H1 (cell line): ENCODE measurements around the gene FNDC11. TPM values are rescaled to one million over a fixed set of nuclear protein-coding genes. Genes with fewer than 3 reads are reported as not detected.

ENCODE experiments used
- CTCF ChIA-PET: fragments of 300-600 bp; sonication (Branson Sonifier 250); formaldehyde crosslinking; loops from one replicate; lab custom pipeline; 2021; ENCODE audit not compliant: partially characterized antibody; lab: Charles Lee
- POLR2A ChIA-PET: fragments of 300-600 bp; sonication (Branson Sonifier 250); formaldehyde crosslinking; loops from one replicate; lab custom pipeline; 2021; ENCODE audit warnings: inconsistent platforms; ENCODE audit not compliant: partially characterized antibody; lab: Charles Lee
- DNase-seq, 2 experiments: peaks; one replicate each; pipeline versions ENCODE4 v3.0.0 to v3.0.0-alpha.2; 2010 to 2022; ENCODE audit warnings: low spot score in 2 of 2, low read depth in 1 of 2, mixed read lengths in 1 of 2
- FAIRE-seq: peaks from 2 replicates; lab custom pipeline; 2011; peaks lifted over from hg19 to GRCh38; lab: Jason Lieb, UNC
- H2AFZ ChIP-seq: 2 replicates; pipeline ENCODE4 v1.8.1; 2012; ENCODE audit warnings: low read length, inconsistent platforms
- H2AK5ac ChIP-seq: 2 replicates; pipeline ENCODE4 v1.6.1; 2013; ENCODE audit warnings: low read depth, low read length
- H2BK120ac ChIP-seq: replicated peaks from 2 replicates; pipeline ENCODE3; 2013; ENCODE audit warnings: low read depth, low read length, inconsistent platforms
- H2BK12ac ChIP-seq: 2 replicates; pipeline ENCODE4 v1.6.1; 2013; ENCODE audit warnings: low read depth, low read length
- H2BK15ac ChIP-seq: 2 replicates; pipeline ENCODE4 v1.6.1; 2013; ENCODE audit warnings: low read length
- H2BK20ac ChIP-seq: 2 replicates; pipeline ENCODE4 v1.6.1; 2013; ENCODE audit warnings: low read length
- H2BK5ac ChIP-seq: 2 replicates; pipeline ENCODE4 v1.6.1; 2013; ENCODE audit warnings: low read depth, low read length
- H3K14ac ChIP-seq: 2 replicates; pipeline ENCODE4 v1.6.1; 2013; ENCODE audit warnings: inconsistent platforms; ENCODE audit not compliant: insufficient read length
- H3K18ac ChIP-seq: 2 replicates; pipeline ENCODE4 v1.6.1; 2013; ENCODE audit warnings: low read length; ENCODE audit errors: extremely low read depth
- H3K23ac ChIP-seq: 2 replicates; pipeline ENCODE4 v1.6.1; 2013; ENCODE audit warnings: inconsistent platforms; ENCODE audit not compliant: insufficient read length
- H3K23me2 ChIP-seq: 2 replicates; pipeline ENCODE4 v1.6.1; 2013; ENCODE audit warnings: low read depth, low read length
- H3K27ac ChIP-seq: 2 replicates; pipeline ENCODE4 v1.6.1; 2011; ENCODE audit warnings: low read depth, low read length, inconsistent platforms
- H3K27me3 ChIP-seq, 4 experiments: replicated peaks in 1 of 4; 1 replicate in 1 of 4; 2 replicates in 3 of 4; pipeline versions ENCODE4 v1.6.1 to v1.8.1; 2011 to 2013; ENCODE audit warnings: low read length in 3 of 4, mild to moderate bottlenecking in 3 of 4, inconsistent platforms in 2 of 4, mixed read lengths in 2 of 4, moderate library complexity in 1 of 4; ENCODE audit not compliant: control insufficient read depth in 3 of 4, insufficient read depth in 3 of 4; ENCODE audit errors: extremely low read depth in 1 of 4
- H3K36me3 ChIP-seq, 4 experiments: 2 replicates each; pipeline versions ENCODE4 v1.6.1 to v1.8.1; 2011 to 2013; ENCODE audit warnings: mild to moderate bottlenecking in 4 of 4, low read length in 3 of 4, moderate library complexity in 2 of 4, control low read depth in 1 of 4, inconsistent platforms in 1 of 4; ENCODE audit not compliant: insufficient read depth in 4 of 4, control insufficient read depth in 2 of 4
- H3K4ac ChIP-seq: replicated peaks from 2 replicates; pipeline ENCODE3; 2013; ENCODE audit warnings: low read length, low read depth, mixed read lengths, inconsistent platforms; ENCODE audit not compliant: insufficient read length
- H3K4me1 ChIP-seq, 4 experiments: replicated peaks in 1 of 4; 1 replicate in 1 of 4; 2 replicates in 3 of 4; pipeline versions ENCODE4 v1.6.1 to v1.8.1; 2011 to 2013; ENCODE audit warnings: low read length in 3 of 4, inconsistent platforms in 2 of 4, mixed read lengths in 1 of 4; ENCODE audit not compliant: insufficient read depth in 4 of 4, control insufficient read depth in 3 of 4
- H3K4me2 ChIP-seq, 2 experiments: 2 replicates each; pipeline versions ENCODE4 v1.6.1 to v1.8.1; 2011 to 2013; ENCODE audit warnings: low read depth in 2 of 2, low read length in 2 of 2, control low read depth in 1 of 2, inconsistent platforms in 1 of 2, mild to moderate bottlenecking in 1 of 2; ENCODE audit not compliant: insufficient read depth in 1 of 2
- H3K4me3 ChIP-seq, 4 experiments: fragments of 200-600, 300-600 bp in 1 of 4; sonication (generic), shearing (Covaris generic), sonication (Bioruptor Twin) in 1 of 4; 2 replicates each; pipeline versions ENCODE4 v1.5.1 to v1.8.1; 2011 to 2016; ENCODE audit warnings: low read length in 4 of 4, low read depth in 3 of 4, control low read depth in 2 of 4, inconsistent platforms in 2 of 4, mild to moderate bottlenecking in 2 of 4, mixed read lengths in 1 of 4, moderate library complexity in 1 of 4; ENCODE audit not compliant: insufficient read depth in 2 of 4; ENCODE audit errors: extremely low read depth in 1 of 4
- H3K56ac ChIP-seq: replicated peaks from 2 replicates; pipeline ENCODE3; 2013; ENCODE audit warnings: low read depth, mild to moderate bottlenecking, mixed read lengths, low read length, inconsistent platforms; ENCODE audit not compliant: insufficient read length
- H3K79me1 ChIP-seq: 2 replicates; pipeline ENCODE4 v1.6.1; 2013; ENCODE audit warnings: low read depth, low read length, control low read depth
- H3K79me2 ChIP-seq, 2 experiments: 2 replicates each; pipeline versions ENCODE4 v1.6.1 to v1.8.1; 2012 to 2013; ENCODE audit warnings: low read length in 2 of 2, mild to moderate bottlenecking in 2 of 2, inconsistent platforms in 1 of 2; ENCODE audit not compliant: insufficient read depth in 2 of 2, control insufficient read depth in 1 of 2
- H3K9ac ChIP-seq, 4 experiments: replicated peaks in 1 of 4; 1 replicate in 1 of 4; 2 replicates in 3 of 4; pipeline versions ENCODE4 v1.6.1 to v1.8.1; 2011 to 2013; ENCODE audit warnings: low read depth in 3 of 4, low read length in 3 of 4, control low read depth in 2 of 4, mild to moderate bottlenecking in 2 of 4, moderate library complexity in 2 of 4, inconsistent platforms in 1 of 4; ENCODE audit errors: extremely low read depth in 1 of 4
- H3K9me3 ChIP-seq, 2 experiments: 2 replicates each; pipeline versions ENCODE4 v1.6.1 to v1.8.1; 2012 to 2013; ENCODE audit warnings: mild to moderate bottlenecking in 2 of 2, moderate library complexity in 2 of 2, control low read depth in 1 of 2, inconsistent platforms in 1 of 2, low read depth in 1 of 2, low read length in 1 of 2, mixed read lengths in 1 of 2; ENCODE audit not compliant: insufficient read depth in 2 of 2
- H4K20me1 ChIP-seq, 2 experiments: replicated peaks in 1 of 2; 2 replicates each; pipeline versions ENCODE3 to v1.8.1; 2011 to 2013; ENCODE audit warnings: inconsistent platforms in 2 of 2, low read length in 2 of 2, mild to moderate bottlenecking in 1 of 2; ENCODE audit not compliant: insufficient read depth in 2 of 2, control insufficient read depth in 1 of 2
- H4K5ac ChIP-seq: 2 replicates; pipeline ENCODE4 v1.6.1; 2013; ENCODE audit warnings: low read length, low read depth, mixed read lengths, inconsistent platforms; ENCODE audit not compliant: insufficient read length
- H4K8ac ChIP-seq: 2 replicates; pipeline ENCODE4 v1.8.0; 2013; ENCODE audit warnings: mild to moderate bottlenecking, moderate library complexity, low read length, inconsistent platforms; ENCODE audit not compliant: insufficient read depth; ENCODE audit errors: extremely low read depth
- H4K91ac ChIP-seq: replicated peaks from 2 replicates; pipeline ENCODE3; 2013; ENCODE audit warnings: low read length, mixed read lengths, inconsistent platforms; ENCODE audit not compliant: insufficient read length
- HDAC6 ChIP-seq: IDR thresholded peaks from one replicate; pipeline ENCODE4 v1.7.1; 2012; ENCODE audit warnings: low read depth, mild to moderate bottlenecking, inconsistent platforms, low read length, moderate library complexity
- KDM1A ChIP-seq: fragments of 200-600, 300-600 bp; sonication (generic); IDR thresholded peaks from 2 replicates; pipeline ENCODE4 v1.7.1; 2016; ENCODE audit warnings: mild to moderate bottlenecking, low read length, borderline replicate concordance
- NANOG ChIP-seq: IDR thresholded peaks from 2 replicates; pipeline ENCODE4 v1.6.1; 2011; ENCODE audit warnings: low read length, low read depth, mild to moderate bottlenecking, inconsistent platforms; ENCODE audit not compliant: insufficient read depth, poor library complexity, severe bottlenecking
- POLR2AphosphoS5 ChIP-seq: IDR thresholded peaks from 2 replicates; pipeline ENCODE4 v1.6.1; 2011; ENCODE audit warnings: low read depth, low read length
- WGBS, 2 experiments: shearing (Covaris generic) in 1 of 2; methylation state at CpG; one replicate each; pipeline versions ENCODE4 v1.1.6 to v1.1.7; 2013 to 2015; ENCODE audit warnings: low lambda C conversion rate in 2 of 2, mixed read lengths in 2 of 2, inconsistent platforms in 1 of 2, low coverage in 1 of 2, missing lambda C conversion rate in 1 of 2; ENCODE audit not compliant: insufficient replicate concordance in 2 of 2, insufficient coverage in 1 of 2, insufficient read length in 1 of 2; ENCODE audit errors: extremely low coverage in 1 of 2, missing lambda C conversion rate in 1 of 2; 5-methylcytosine and 5-hydroxymethylcytosine counted together
- polyA plus RNA-seq, 7 experiments: library from polyadenylated mRNA; depleted of rRNA in 3 of 7; stranded (reverse) in 5 of 7; unstranded in 2 of 7; fragments of >200 nt in 5 of 7; fragments of 200-250 nt in 2 of 7; gene quantifications; 1 replicate in 5 of 7; 2 replicates in 1 of 7; 4 replicates in 1 of 7; pipeline versions ENCODE4 v1.2.1 to v1.2.3, GENCODE V29; 2011 to 2013; ENCODE audit warnings: missing spikeins in 2 of 7, mixed read lengths in 2 of 7
- total RNA-seq: library from RNA; stranded (reverse); fragmentation: NEBNext Ultra II Directional; extraction: Animal tissue kit (Norgen Biotek cat#: 25700); gene quantifications from 2 replicates; pipeline ENCODE4 v1.2.1, GENCODE V29; 2021

Gene FNDC11
- total and polyA plus RNA-seq, 2 of the 8 experiments (the other 6 are each of a cell fraction or from before 2014, with no cell fraction given): 2.6 to 8.8 TPM

- H3K9me3 ChIP-seq: no peaks in the 10 kb centered on the region
- no peak for FAIRE-seq
Measured at GRCh38 chr20:63543131-63543530, 10.8 kb upstream of the FNDC11 start.

More at GRCh38 chr20:63543131-63543530, 10.8 kb upstream of the FNDC11 start:
- H3K27me3 ChIP-seq: no peaks in the 10 kb centered on the region
- no peaks in the 10 kb centered on the region for H4K20me1 ChIP-seq
- no peak overlapping the region for H2BK5ac ChIP-seq
- H3K18ac ChIP-seq: no peak overlapping the region
- no peak overlapping the region for H3K27ac ChIP-seq
- H3K79me1 ChIP-seq: no peaks in the 10 kb centered on the region
- H2BK15ac ChIP-seq: no peak overlapping the region
- H3K4me2 ChIP-seq: no peak overlapping the region
- H3K4me1 ChIP-seq: peaks cover 0 to 9% (median 6%) of the 10 kb centered on the region in 4 experiments; a peak in 5 of 7 replicates
- no peaks in the 10 kb centered on the region for H3K23me2 ChIP-seq
- no peak overlapping the region for H3K9ac ChIP-seq
- H3K56ac ChIP-seq: no peak overlapping the region
- H3K79me2 ChIP-seq: no peaks in the 10 kb centered on the region
- H4K8ac ChIP-seq: no peak overlapping the region
- 89% methylated on average over 10 of the region's 10 CpGs; no CpG with 5 or more reads in 1 of the 2 experiments for WGBS, 2 experiments
- H3K14ac ChIP-seq: no peak overlapping the region
- ChIA-PET CTCF (interaction anchor here (0.8 to 1.4 kb wide), 5 partner anchors 9 to 102 kb away, joined by 3 to 4 read pairs (median 3); no protein-coding TSS in a partner anchor), POLR2A (interaction anchor here (1.2 to 2.3 kb wide), 2 partner anchors 9 kb away, joined by 3 to 7 read pairs; no protein-coding TSS in a partner anchor)
- DNase-seq: no peak
- H4K5ac ChIP-seq: no peak overlapping the region
- H3K4ac ChIP-seq: no peak overlapping the region
- H2AFZ ChIP-seq: no peak overlapping the region
- no peak overlapping the region for H2BK20ac ChIP-seq
- no peak overlapping the region for H4K91ac ChIP-seq
- TF ChIP-seq NANOG: no peak
- TF ChIP-seq HDAC6: no peak
- no peak for TF ChIP-seq KDM1A
- no peak for TF ChIP-seq POLR2AphosphoS5
- no peak overlapping the region for H2AK5ac ChIP-seq
- no peak overlapping the region for H3K4me3 ChIP-seq
- no peak overlapping the region for H2BK120ac ChIP-seq
- no peak overlapping the region for H3K23ac ChIP-seq
- no peak overlapping the region for H2BK12ac ChIP-seq
- no peaks in the 10 kb centered on the region for H3K36me3 ChIP-seq
